ENCODE results near the gene WHAMM.
"Not testable (repeated sequence)": the region's sequence is repeated elsewhere in the genome, so short reads cannot be mapped to it uniquely, and the experiment has no call there.

WHAMM gene

DNA sequence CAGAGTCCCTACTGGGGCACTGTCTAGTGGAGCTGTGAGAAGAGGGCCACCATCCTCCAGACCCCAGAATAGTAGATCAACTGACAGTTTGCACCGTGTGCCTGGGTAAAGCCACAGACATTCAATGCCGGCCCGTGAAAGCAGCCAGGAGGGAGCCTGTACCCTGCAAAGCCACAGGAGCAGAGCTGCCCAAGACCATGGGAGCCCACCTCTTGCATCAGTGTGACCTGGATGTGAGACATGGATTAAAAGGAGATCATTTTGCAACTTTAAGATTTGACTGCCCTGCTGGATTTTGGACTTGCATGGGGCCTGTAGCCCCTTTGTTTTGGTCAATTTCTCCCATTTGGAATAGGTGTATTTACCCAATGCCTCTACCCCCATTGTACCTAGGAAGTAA, 56.6 kb downstream of the WHAMM start:
- DNase-seq (ENCODE audit: low spot score): not testable (repeated sequence)

DNA sequence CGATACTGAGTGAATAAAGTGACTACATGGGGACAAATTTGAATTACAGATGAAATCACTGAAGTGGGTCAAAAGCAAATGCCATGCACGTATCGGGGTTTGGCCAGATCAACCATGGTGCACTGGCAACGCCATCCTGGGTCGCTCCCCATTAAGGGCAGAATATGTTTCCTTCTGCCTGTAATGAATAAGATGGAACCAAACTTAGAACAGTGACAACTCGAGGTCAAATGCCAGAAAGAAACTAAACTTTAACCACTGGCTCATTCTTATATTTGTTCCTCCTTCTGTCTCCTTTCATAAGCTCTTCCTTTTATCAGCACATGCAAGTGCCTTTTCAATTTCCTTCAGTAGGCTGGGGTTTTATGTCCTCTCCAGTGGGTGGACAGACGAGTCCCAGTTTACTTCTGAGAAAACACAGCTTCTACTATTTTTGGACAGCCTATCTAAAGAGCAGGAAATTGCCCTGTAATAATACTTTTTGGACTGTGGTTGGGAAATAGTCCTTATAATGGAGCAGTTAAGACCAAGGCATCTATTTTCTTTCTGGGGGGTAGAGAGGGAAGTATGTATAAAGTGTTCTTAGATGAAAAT, 61.4 kb downstream of the WHAMM start:
- no peak for DNase-seq (ENCODE audit: low spot score)

DNA sequence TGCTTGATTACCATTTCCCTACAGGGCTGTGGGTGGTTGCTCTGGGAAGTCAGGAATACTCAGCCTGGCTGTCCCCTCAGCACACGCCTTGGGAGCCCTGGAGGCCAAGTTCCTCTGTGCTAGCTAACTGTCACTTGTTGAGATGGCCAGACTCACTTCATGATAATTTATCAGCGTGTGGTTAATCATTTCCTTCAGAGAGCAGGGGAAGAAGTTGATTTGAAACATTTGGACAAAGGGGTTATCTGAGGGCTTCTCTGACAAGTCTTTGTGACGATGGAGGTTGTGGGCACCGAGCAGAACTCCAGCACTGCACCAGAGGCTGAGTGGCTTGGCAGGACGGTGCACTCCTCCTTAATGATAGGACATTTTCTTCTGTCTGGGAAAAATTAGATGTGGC, 61.9 kb downstream of the WHAMM start:
- no peak for DNase-seq (ENCODE audit: low spot score)

DNA sequence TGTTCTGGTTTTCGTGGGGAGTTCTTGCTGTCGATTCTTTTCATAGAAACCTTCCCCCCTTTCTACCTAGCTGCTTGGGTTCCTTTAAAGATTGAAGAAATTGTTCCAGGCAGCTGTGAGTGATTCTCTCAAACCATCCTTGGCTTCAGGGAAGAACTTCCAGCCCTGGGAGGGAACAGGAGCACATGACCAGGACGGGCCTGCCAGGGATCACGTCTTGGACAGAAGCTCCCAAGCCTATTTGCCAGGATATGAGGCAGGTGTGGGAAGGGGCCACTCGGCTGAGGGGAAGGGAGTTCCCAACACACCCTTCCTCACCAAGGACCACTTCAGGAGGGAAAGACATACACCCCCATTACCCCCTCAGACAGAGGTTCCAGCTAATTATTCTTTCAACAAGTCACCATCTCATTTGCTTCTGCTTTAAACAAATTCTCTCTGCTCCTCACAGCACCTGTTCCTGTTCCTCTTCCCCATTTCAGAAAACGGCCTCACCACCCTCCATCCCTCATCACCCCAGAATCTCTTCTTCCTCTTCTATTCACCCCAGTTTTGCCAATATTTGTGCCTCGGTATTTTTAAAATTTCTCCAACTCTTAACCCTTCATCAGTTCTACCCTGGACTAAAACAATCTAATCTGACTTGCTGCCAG, 62.5 kb downstream of the WHAMM start:
- no peak for DNase-seq (ENCODE audit: low spot score)

DNA sequence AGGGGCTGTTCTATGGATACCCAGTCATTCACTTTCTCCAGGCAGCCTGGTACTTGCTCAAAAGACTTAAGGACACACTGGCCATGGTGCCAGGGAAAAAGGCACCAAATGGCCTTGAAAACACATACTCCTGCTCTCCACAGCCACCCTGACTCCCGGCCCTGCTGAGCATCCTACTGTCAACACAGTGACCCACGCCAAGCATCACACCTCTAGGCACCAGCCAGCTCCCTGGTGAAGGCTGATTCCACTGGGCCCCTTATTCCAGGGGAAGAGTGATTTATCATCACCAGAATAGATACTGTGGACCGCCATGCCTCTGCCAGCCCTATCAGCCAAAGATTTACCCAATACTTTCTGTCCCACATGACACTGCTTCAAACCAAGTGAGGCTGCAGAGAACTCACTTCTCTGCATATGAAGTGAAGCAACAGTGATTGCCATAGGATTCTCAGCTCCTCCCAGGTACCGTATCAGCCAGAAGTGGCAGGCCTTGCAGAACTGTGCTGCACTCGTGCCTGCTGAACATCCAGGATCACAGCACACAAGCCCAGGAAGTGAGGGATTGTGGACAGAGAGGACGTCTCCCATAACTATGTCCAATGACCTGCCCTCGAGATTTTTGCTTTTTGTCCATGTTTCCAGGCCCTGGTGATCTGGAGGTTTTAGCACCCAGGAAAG, 63.7 kb downstream of the WHAMM start:
- DNase-seq (ENCODE audit: low spot score): no peak

DNA sequence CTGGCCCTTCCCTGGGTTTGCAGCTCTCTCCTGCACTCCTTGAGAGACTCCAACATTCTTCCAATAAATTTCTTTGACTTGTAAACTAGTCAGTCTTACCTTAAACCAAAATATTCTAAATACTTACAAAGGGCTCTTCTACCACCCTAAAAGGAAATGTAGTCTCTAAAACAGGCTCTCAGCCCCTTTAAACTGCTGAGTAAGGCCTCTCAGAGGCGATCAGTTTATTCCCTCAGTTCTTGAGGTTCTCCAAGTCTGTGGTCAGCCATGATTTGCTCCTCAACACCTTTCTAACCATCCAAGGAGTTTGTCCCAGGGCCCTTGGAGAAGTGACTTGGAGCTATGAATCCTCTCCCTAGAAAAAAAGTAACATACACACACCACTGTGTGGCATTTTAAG, 64.8 kb downstream of the WHAMM start:
- DNase-seq (ENCODE audit: low spot score): no peak

DNA sequence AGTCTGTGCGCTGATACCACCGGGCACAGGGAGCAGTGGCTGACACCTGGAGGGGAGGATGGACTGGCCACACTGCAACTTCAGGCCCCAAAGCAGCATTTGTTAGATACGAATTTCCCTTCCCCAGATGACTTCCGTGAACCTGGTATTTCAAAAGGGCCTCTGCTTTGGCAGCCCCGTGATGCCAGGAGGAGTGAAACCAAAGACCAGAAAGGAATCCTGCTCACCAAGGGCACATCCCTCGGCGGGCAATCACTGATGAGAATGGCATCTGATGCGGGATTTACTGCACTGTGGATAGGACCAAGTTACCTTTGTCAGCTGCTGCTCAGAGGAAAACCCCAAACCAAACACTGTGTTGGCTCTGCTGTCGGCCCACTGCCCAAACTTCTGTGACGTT, 65.5 kb downstream of the WHAMM start:
- no peak for DNase-seq (ENCODE audit: low spot score)

DNA sequence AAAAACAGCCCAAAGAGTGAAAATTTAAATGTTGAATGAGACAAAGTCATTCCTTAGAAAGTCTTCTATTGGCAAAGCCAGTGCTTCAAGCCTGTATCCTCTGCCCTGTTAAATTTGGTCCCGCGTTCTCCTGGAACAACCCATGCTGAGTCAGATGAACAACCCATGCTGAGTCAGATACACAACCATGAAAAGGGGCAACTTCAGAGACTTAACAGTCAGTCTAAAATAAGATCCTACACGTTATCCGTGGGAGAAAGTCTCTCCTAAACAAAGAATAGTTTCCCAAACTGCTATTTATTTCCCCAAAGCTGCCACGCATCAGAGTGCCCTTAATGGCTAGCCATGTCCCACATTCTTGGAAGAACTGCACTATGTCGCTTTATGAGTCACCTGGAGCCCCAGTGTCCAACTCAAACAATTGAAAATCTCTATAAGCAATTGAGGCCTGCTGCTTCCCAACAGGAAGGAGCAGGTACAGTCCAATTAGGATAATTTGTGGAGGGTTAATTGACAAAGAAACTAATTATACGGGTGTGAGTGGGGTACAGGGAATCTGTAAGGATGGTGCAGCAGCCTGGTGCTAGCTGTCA, 66.1 kb downstream of the WHAMM start:
- DNase-seq (ENCODE audit: low spot score): no peak

DNA sequence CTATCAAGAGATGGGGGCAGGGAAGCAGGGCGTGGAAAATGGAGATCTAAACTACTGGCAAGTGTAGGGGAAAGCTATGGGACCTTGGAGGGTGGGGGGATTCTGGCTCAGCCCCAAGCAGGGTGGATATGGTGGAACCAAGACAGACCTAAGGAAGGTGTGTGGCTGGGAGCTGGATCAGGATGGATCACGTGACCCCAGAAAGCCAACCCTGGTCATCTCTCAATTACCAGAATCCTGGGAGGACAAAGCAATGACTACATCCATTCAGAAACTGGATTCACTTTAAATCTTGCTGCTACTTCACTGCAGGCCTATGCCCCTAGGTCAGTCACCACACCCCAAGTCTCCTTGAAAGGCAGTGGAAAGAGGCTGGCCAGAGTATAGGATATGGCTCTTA, 68.4 kb downstream of the WHAMM start:
- DNase-seq (ENCODE audit: low spot score): no peak

DNA sequence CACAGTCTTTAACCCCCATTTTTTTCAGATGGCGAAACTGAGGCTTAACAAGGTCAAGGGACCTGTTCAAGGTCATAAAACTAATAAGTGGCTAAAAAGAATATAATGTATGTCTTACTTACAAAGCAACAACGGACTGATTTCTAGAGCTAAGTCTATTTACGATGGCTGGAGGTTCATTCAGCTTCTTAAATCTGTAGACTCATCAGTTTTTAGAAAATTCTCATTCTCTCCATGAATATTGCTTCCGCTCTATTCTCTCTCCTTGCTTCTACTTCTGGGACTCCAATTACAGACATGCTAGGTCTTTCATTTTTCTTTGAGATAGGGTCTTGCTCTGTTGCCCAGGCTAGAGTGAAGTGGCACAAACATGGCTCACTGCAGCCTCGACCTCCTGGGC, 68.9 kb downstream of the WHAMM start:
- DNase-seq (ENCODE audit: low spot score): no peak

DNA sequence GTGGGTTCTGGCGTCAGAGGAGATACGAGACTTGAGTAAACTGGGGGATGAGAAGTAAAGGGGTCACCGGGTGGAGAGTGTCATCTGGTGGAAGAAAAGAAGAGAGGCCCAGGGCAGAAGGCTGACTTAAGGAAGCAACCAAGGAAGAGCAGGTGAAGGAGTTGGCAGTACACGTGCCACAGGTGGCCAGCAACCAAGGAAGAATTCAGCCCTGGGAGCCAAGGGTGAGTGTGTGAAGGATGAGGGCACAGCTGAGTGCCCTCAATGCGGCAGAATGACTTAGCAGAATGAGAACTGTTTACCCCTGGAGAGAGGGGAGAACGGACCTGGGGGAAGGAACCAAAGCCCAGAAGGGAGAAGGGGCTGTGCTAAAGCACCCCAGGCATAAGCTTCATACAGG, 71.3 kb downstream of the WHAMM start:
- DNase-seq (ENCODE audit: low spot score): no peak

DNA sequence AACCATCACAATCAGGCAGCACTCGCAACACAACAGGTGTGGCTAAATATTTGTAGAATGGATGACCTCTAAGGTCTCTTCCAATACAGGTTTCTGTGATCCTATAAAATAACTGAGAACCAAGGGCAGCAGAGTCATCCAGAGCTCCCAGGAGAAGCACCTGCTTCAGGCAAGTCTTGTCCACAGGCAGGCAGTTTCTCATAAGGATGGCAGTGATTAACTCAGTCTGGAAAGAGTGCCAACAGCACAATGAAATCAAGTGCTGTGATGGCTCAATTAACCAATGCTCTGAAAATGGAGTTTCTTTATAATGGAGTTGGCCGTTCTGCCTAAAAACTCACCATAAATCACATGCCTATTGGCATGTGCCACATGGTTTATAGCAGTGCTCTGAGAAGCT, 72.3 kb downstream of the WHAMM start:
- no peak for DNase-seq (ENCODE audit: low spot score)

DNA sequence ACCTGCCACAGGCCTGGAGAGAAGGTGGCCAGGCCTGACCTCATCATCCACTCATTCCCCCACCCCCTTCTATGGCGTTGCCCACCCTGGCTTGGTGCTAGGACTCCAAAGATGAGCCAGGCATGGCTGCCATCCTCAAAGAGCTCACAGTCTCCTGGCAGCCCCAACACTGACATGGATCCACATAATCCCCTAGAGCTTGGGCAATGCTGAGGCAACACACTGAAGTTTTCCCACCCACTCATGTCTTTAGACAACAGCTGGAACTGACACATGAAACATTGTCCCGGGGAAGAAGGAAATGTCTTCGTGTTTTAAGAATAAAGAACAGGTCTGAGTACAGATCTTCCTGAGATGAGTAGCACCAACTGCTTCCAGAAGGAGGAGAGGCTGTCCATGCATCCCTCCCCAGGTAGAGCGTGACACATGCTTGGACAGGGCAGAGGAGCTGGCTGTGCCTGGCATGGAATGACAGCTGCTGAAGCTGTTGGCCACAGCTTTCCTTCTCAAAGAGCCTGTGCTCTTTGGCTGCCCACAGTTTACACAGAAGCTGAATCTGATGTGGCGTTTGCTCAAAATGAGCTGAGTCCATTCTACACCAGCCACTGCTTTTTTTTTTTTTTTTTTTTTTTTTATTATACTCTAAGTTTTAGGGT, 73.0 kb downstream of the WHAMM start:
- DNase-seq (ENCODE audit: low spot score): no peak

Measured in CD4-positive, alpha-beta T cell treated with Interleukin-2 at 100 ng/mL for 4 hours (primary cell).